ENCODE measurements around the gene TNS3. TPM values are rescaled to one million over a fixed set of nuclear protein-coding genes. Genes with fewer than 3 reads are reported as not detected.
"Not testable (repeated sequence)": the region's sequence is repeated elsewhere in the genome, so short reads cannot be mapped to it uniquely, and the experiment has no call there.

The TNS3 gene
- total RNA-seq, 1 donor from 2014 or later = 426 TPM

GRCh38 chr7:47588704-47589225 is 6.9 kb upstream of the TNS3 start:
- no peak for TF ChIP-seq CTCF (IDR thresholded peaks at IDR 0.05)
- H3K27ac Mint-ChIP-seq (ENCODE audit: unreplicated experiment) = no peak overlapping the region
- no peaks in the 10 kb centered on the region for H3K27me3 Mint-ChIP-seq (ENCODE audit: low read depth)
- H3K4me3 Mint-ChIP-seq (ENCODE audit: unreplicated experiment) = no peak overlapping the region
- H3K9me3 Mint-ChIP-seq (ENCODE audit: low read depth) = no peaks in the 10 kb centered on the region
- no peaks in the 10 kb centered on the region for H3K36me3 Mint-ChIP-seq (ENCODE audit: low read depth)
- H3K4me1 Mint-ChIP-seq (ENCODE audit: low read depth) = peaks cover 75% of the 10 kb centered on the region
- no peak for DNase-seq (ENCODE audit: low spot score)

GRCh38 chr7:47587976-47588375 is 6.1 kb upstream of the TNS3 start:
- H3K36me3 Mint-ChIP-seq (ENCODE audit: low read depth) = no peaks in the 10 kb centered on the region
- H3K27ac Mint-ChIP-seq (ENCODE audit: unreplicated experiment) = no peak overlapping the region
- TF ChIP-seq CTCF (IDR thresholded peaks at IDR 0.05) = no peak

GRCh38 chr7:47587351-47587750 is 5.4 kb upstream of the TNS3 start:
- H3K9me3 Mint-ChIP-seq (ENCODE audit: low read depth) = no peaks in the 10 kb centered on the region
- no peaks in the 10 kb centered on the region for H3K36me3 Mint-ChIP-seq (ENCODE audit: low read depth)
- H3K27ac Mint-ChIP-seq (ENCODE audit: unreplicated experiment) = no peak overlapping the region
- H3K4me3 Mint-ChIP-seq (ENCODE audit: unreplicated experiment) = no peak overlapping the region
- no peaks in the 10 kb centered on the region for H3K27me3 Mint-ChIP-seq (ENCODE audit: low read depth)
- TF ChIP-seq CTCF (IDR thresholded peaks at IDR 0.05) = no peak
- no peak for DNase-seq (ENCODE audit: low spot score)
- H3K4me1 Mint-ChIP-seq (ENCODE audit: low read depth) = peaks cover 80% of the 10 kb centered on the region

More at GRCh38 chr7:47587976-47588375, 6.1 kb upstream of the TNS3 start:
- no peaks in the 10 kb centered on the region for H3K9me3 Mint-ChIP-seq (ENCODE audit: low read depth)
- H3K4me1 Mint-ChIP-seq (ENCODE audit: low read depth) = peaks cover 78% of the 10 kb centered on the region
- no peaks in the 10 kb centered on the region for H3K27me3 Mint-ChIP-seq (ENCODE audit: low read depth)
- DNase-seq (ENCODE audit: low spot score) = no peak
- no peak overlapping the region for H3K4me3 Mint-ChIP-seq (ENCODE audit: unreplicated experiment)

DNA sequence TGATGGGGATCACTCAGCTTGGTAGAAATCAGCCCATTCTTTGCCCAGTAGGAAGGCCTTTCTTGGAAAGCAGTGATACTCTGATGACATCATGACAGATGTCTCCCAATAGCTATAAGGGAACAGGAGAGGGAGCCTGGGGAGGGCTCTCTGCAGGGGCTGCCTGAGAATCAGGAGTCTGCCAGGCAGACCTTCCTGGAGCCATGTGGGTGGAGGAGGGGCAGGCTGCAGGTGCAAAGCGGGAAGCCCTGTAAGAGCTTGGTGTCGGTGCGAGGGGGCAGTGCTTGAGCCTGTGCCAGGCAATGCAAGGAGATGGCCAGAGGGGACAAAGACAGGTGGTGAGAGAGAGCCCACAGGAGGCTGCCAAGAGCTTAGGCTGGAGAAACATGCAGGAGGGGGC is 5.0 kb upstream of the TNS3 start:
- TF ChIP-seq CTCF (IDR thresholded peaks at IDR 0.05) = no peak
- H3K27ac Mint-ChIP-seq (ENCODE audit: unreplicated experiment) = peak overlapping the region; percentile 30
- H3K4me1 Mint-ChIP-seq (ENCODE audit: low read depth) = peaks cover 78% of the 10 kb centered on the region
- H3K4me3 Mint-ChIP-seq (ENCODE audit: unreplicated experiment) = no peak overlapping the region
- no peaks in the 10 kb centered on the region for H3K9me3 Mint-ChIP-seq (ENCODE audit: low read depth)
- H3K27me3 Mint-ChIP-seq (ENCODE audit: low read depth) = no peaks in the 10 kb centered on the region
- no peak for DNase-seq (ENCODE audit: low spot score)
- H3K36me3 Mint-ChIP-seq (ENCODE audit: low read depth) = no peaks in the 10 kb centered on the region

GRCh38 chr7:47586161-47586670 is 4.3 kb upstream of the TNS3 start:
- peaks cover 71% of the 10 kb centered on the region for H3K4me1 Mint-ChIP-seq (ENCODE audit: low read depth)
- H3K9me3 Mint-ChIP-seq (ENCODE audit: low read depth); H3K27ac Mint-ChIP-seq (ENCODE audit: unreplicated experiment); H3K4me3 Mint-ChIP-seq (ENCODE audit: unreplicated experiment); DNase-seq (ENCODE audit: low spot score); H3K27me3 Mint-ChIP-seq (ENCODE audit: low read depth); H3K36me3 Mint-ChIP-seq (ENCODE audit: low read depth): not testable (repeated sequence)

DNA sequence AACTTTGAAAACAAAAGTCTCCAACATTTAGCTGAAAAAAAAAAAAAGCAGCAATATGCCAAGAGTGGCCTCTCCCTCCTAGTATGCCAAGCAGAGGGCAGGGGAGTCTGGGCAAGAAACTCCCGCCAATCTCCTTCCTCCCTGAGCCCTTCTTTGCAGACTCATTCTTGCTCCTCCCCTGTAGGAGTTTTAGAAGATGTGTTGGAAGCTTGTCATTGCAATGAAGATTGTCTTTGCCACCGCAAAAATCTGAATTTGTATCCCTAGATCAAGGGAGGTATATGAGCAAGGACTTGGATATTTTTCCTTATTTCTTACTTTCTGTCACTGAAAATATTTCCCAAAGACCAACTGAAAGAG is 2.6 kb upstream of the TNS3 start:
- H3K9me3 Mint-ChIP-seq (ENCODE audit: low read depth) = no peaks in the 10 kb centered on the region

More for the DNA sequence above, 2.6 kb upstream of the TNS3 start:
- TF ChIP-seq CTCF (IDR thresholded peaks at IDR 0.05) = no peak
- H3K27ac Mint-ChIP-seq (ENCODE audit: unreplicated experiment) = peak overlapping the region; percentile 94
- no peaks in the 10 kb centered on the region for H3K27me3 Mint-ChIP-seq (ENCODE audit: low read depth)
- DNase-seq (ENCODE audit: low spot score) = no peak
- H3K36me3 Mint-ChIP-seq (ENCODE audit: low read depth) = peaks cover 6% of the 10 kb centered on the region
- H3K4me3 Mint-ChIP-seq (ENCODE audit: unreplicated experiment) = no peak overlapping the region
- H3K4me1 Mint-ChIP-seq (ENCODE audit: low read depth) = peaks cover 67% of the 10 kb centered on the region

All from chondrocyte (in vitro differentiated cells).